WTC11 (cell line): ENCODE data around the gene CENPN. TPM values are rescaled to one million over a fixed set of nuclear protein-coding genes. Genes with fewer than 3 reads are reported as not detected.

ENCODE experiments used
- ATAC-seq: fragments of 200-7000 bp; cut with Tn5 transposase; 2 replicates; pipeline ENCODE4 v1.10.0; 2021; ENCODE audit warnings: mild to moderate bottlenecking, moderate library complexity
- CTCF ChIA-PET: fragments of 300-600 bp; sonication (Branson Sonifier 250); formaldehyde crosslinking; loops from one replicate; lab custom pipeline; 2021; ENCODE audit warnings: antibody characterized with exemption; lab: Charles Lee
- POLR2A ChIA-PET: fragments of 350-600 bp; sonication (Branson Sonifier 250); formaldehyde crosslinking; loops from one replicate; lab custom pipeline; 2021; ENCODE audit warnings: antibody characterized with exemption; lab: Charles Lee
- DNase-seq: peaks from one replicate; pipeline ENCODE4 v3.0.0; 2021; ENCODE audit warnings: low spot score
- H3K27ac Mint-ChIP-seq: 2 replicates; pipeline ENCODE4 v1.8.0; 2021; ENCODE audit warnings: mixed read lengths
- H3K27me3 Mint-ChIP-seq: 2 replicates; pipeline ENCODE4 v1.8.0; 2021; ENCODE audit warnings: low read depth, mild to moderate bottlenecking, moderate library complexity, mixed read lengths
- H3K36me3 Mint-ChIP-seq: 2 replicates; pipeline ENCODE4 v1.8.0; 2021; ENCODE audit warnings: mixed read lengths
- H3K4me1 Mint-ChIP-seq: 2 replicates; pipeline ENCODE4 v1.8.0; 2022; ENCODE audit warnings: mixed read lengths
- H3K4me3 Mint-ChIP-seq: 2 replicates; pipeline ENCODE4 v1.8.0; 2021; ENCODE audit warnings: mild to moderate bottlenecking, moderate library complexity, mixed read lengths
- H3K9me3 Mint-ChIP-seq: 2 replicates; pipeline ENCODE4 v1.8.0; 2021; ENCODE audit warnings: mixed read lengths
- AR ChIP-seq: fragments of 250-450 bp; sonication (Bioruptor Pico); IDR thresholded peaks from 2 replicates; pipeline ENCODE4 v1.9.0; 2021; ENCODE audit warnings: mild to moderate bottlenecking
- ATF2 ChIP-seq: sonication (generic); formaldehyde crosslinking; IDR thresholded peaks from 2 replicates; pipeline ENCODE4 v1.8.1; 2022; ENCODE audit warnings: low read depth, missing genetic modification reagents, borderline replicate concordance
- GABPB1 ChIP-seq: sonication (generic); formaldehyde crosslinking; IDR thresholded peaks from 2 replicates; pipeline ENCODE4 v1.8.1; 2023; ENCODE audit warnings: mild to moderate bottlenecking, missing genetic modification reagents
- GTF2I ChIP-seq: fragments of 250-450 bp; sonication (Bioruptor Pico); conservative IDR thresholded peaks from 2 replicates; pipeline ENCODE4 v1.4.0; 2021; ENCODE audit warnings: mild to moderate bottlenecking
- NFE2L1 ChIP-seq: sonication (generic); formaldehyde crosslinking; IDR thresholded peaks from 2 replicates; pipeline ENCODE4 v1.8.1; 2023; ENCODE audit warnings: missing genetic modification reagents
- NR1H2 ChIP-seq: sonication (generic); formaldehyde crosslinking; IDR thresholded peaks from 2 replicates; pipeline ENCODE4 v1.9.0; 2021; ENCODE audit warnings: mild to moderate bottlenecking, moderate library complexity, missing genetic modification reagents
- RELA ChIP-seq: sonication (generic); formaldehyde crosslinking; IDR thresholded peaks from 2 replicates; pipeline ENCODE4 v1.8.1; 2022; ENCODE audit warnings: missing genetic modification reagents, mild to moderate bottlenecking, borderline replicate concordance
- SMAD3 ChIP-seq: sonication (generic); formaldehyde crosslinking; IDR thresholded peaks from 2 replicates; pipeline ENCODE4 v1.8.0; 2022; ENCODE audit warnings: missing genetic modification reagents, mild to moderate bottlenecking, borderline replicate concordance
- SMAD4 ChIP-seq: sonication (generic); formaldehyde crosslinking; IDR thresholded peaks from 2 replicates; pipeline ENCODE4 v1.8.0; 2022; ENCODE audit warnings: mild to moderate bottlenecking, missing genetic modification reagents
- TCF7 ChIP-seq: sonication (generic); formaldehyde crosslinking; IDR thresholded peaks from 2 replicates; pipeline ENCODE4 v1.8.0; 2022; ENCODE audit warnings: mild to moderate bottlenecking, low read depth, missing genetic modification reagents, moderate library complexity
- TEAD4 ChIP-seq: sonication (generic); formaldehyde crosslinking; IDR thresholded peaks from 2 replicates; pipeline ENCODE4 v1.8.0; 2022; ENCODE audit warnings: mild to moderate bottlenecking, missing genetic modification reagents
- ZNF138 ChIP-seq: sonication (generic); formaldehyde crosslinking; conservative IDR thresholded peaks from 2 replicates; pipeline ENCODE4 v1.8.1; 2022; ENCODE audit warnings: mild to moderate bottlenecking, moderate library complexity, missing genetic modification reagents
- ZNF232 ChIP-seq: sonication (generic); formaldehyde crosslinking; IDR thresholded peaks from 2 replicates; pipeline ENCODE4 v1.8.0; 2022; ENCODE audit warnings: mild to moderate bottlenecking, missing genetic modification reagents
- ZNF263 ChIP-seq: sonication (generic); formaldehyde crosslinking; IDR thresholded peaks from 2 replicates; pipeline ENCODE4 v1.8.1; 2022; ENCODE audit warnings: low read depth, mild to moderate bottlenecking, moderate library complexity, missing genetic modification reagents
- ZNF416 ChIP-seq: fragments of 250-450 bp; sonication (Bioruptor Pico); IDR thresholded peaks from 2 replicates; pipeline ENCODE4 v1.9.0; 2021; ENCODE audit warnings: mild to moderate bottlenecking, inconsistent platforms
- ZNF423 ChIP-seq: fragments of 250-450 bp; sonication (Bioruptor Pico); IDR thresholded peaks from 2 replicates; pipeline ENCODE4 v2.1.2; 2022; ENCODE audit warnings: mild to moderate bottlenecking, moderate library complexity
- ZNF425 ChIP-seq: fragments of 250-450 bp; sonication (Bioruptor Pico); conservative IDR thresholded peaks from 2 replicates; pipeline ENCODE4 v1.9.0; 2021; ENCODE audit warnings: mild to moderate bottlenecking
- total RNA-seq: library from RNA; stranded (reverse); gene quantifications from 3 replicates; pipeline ENCODE4 v1.2.3, GENCODE V29; 2021

CENPN gene
- total RNA-seq, 1 experiment from 2014 or later, result 47.4 TPM

- TF ChIP-seq RELA (CRISPR knock-in tag), result no peak
- TF ChIP-seq SMAD3 (CRISPR knock-in tag), result no peak
- no peak for TF ChIP-seq ZNF232 (CRISPR knock-in tag)
- no peak for TF ChIP-seq ZNF138 (CRISPR knock-in tag)
- TF ChIP-seq TCF7 (CRISPR knock-in tag), result no peak
- no peak for TF ChIP-seq ZNF263 (CRISPR knock-in tag)
Observed at GRCh38 chr16:80971819-80972218, 35.2 kb upstream of the CENPN start (continued).

- Mint-ChIP-seq H3K4me3 (no peak overlapping the region), H3K36me3 (peaks cover 8% of the 10 kb centered on the region; the same call in 1 of the 2 replicates), H3K27me3 (no peaks in the 10 kb centered on the region), H3K27ac (no peak overlapping the region), H3K4me1 (no peaks in the 10 kb centered on the region; the same call in 1 of the 2 replicates), H3K9me3 (no peaks in the 10 kb centered on the region)
- no peak for ATAC-seq
- no peak for DNase-seq
- CTCF ChIA-PET, result interaction anchor here (1.3 kb wide), 1 partner anchor 24 kb away, joined by 3 read pairs; no protein-coding TSS in a partner anchor
- TF ChIP-seq SMAD4 (no peak), ZNF425 (CRISPR knock-in tag) (no peak), GTF2I (no peak), RELA (CRISPR knock-in tag) (no peak), ATF2 (CRISPR knock-in tag) (no peak), ZNF423 (CRISPR knock-in tag) (no peak), ZNF416 (CRISPR knock-in tag) (no peak), ZNF232 (CRISPR knock-in tag) (no peak)
- POLR2A ChIA-PET, result no interaction called here
Observed at GRCh38 chr16:80972611-80973010, 34.4 kb upstream of the CENPN start.

GRCh38 chr16:80973991-80974390 is 33.0 kb upstream of the CENPN start:
- H3K36me3 Mint-ChIP-seq, result peaks cover 14% of the 10 kb centered on the region
- H3K4me1 Mint-ChIP-seq, result peaks cover 4% of the 10 kb centered on the region; the same call in 1 of the 2 replicates
- no peaks in the 10 kb centered on the region for H3K9me3 Mint-ChIP-seq
- POLR2A ChIA-PET, result interaction anchor here (0.6 kb wide), 1 partner anchor 20 kb away, joined by 4 read pairs; no protein-coding TSS in a partner anchor
- H3K27ac Mint-ChIP-seq, result no peak overlapping the region
- H3K4me3 Mint-ChIP-seq, result no peak overlapping the region
- no peak for TF ChIP-seq TEAD4 (CRISPR knock-in tag)
- no peak for TF ChIP-seq GABPB1
- TF ChIP-seq NFE2L1 (CRISPR knock-in tag), result no peak
- TF ChIP-seq AR, result no peak
- no peak for TF ChIP-seq NR1H2 (CRISPR knock-in tag)
- no peak for TF ChIP-seq GTF2I
- ATAC-seq (no peak), DNase-seq (no peak)
- CTCF ChIA-PET, result interaction anchor here (1.1 to 1.8 kb wide), 6 partner anchors 10 to 33 kb away, joined by 3 to 12 read pairs (median 9); partner anchors contain the start of gene CENPN
- no peaks in the 10 kb centered on the region for H3K27me3 Mint-ChIP-seq
